HL-60 (cell line): ENCODE measurements around the gene SLC1A6.
A peak's percentile ranks its signal among the peaks of the same experiment; 100 is the strongest.

Source experiments
- DNase-seq, 2 experiments: peaks; one replicate each; pipeline ENCODE4 v3.0.0-alpha.2; 2010 to 2020; ENCODE audit warnings: low read depth in 1 of 2, low spot score in 1 of 2
- H3K27ac ChIP-seq: fragments of 250-450 bp; sonication (Bioruptor Pico); replicated peaks from 2 replicates; pipeline ENCODE4 v1.5.1; 2020; ENCODE audit warnings: mild to moderate bottlenecking, moderate library complexity
- H3K27me3 ChIP-seq: fragments of 250-450 bp; sonication (Bioruptor Pico); 2 replicates; pipeline ENCODE4 v1.5.1; 2021; ENCODE audit warnings: mild to moderate bottlenecking, moderate library complexity; ENCODE audit not compliant: insufficient read depth, poor library complexity, severe bottlenecking
- H3K4me3 ChIP-seq: replicated peaks from 2 replicates; pipeline ENCODE4 v1.5.1; 2011; ENCODE audit warnings: mild to moderate bottlenecking, control low read depth, low read length; ENCODE audit not compliant: insufficient read depth
- GABPA ChIP-seq: IDR thresholded peaks from 2 replicates; pipeline ENCODE4 v1.6.1; 2012; ENCODE audit warnings: low read depth
- POLR2AphosphoS5 ChIP-seq: IDR thresholded peaks from 2 replicates; pipeline ENCODE4 v1.6.1; 2012; ENCODE audit warnings: low read depth
- SPI1 ChIP-seq: IDR thresholded peaks from 2 replicates; pipeline ENCODE4 v1.6.1; 2012; ENCODE audit warnings: low read depth, mild to moderate bottlenecking, borderline replicate concordance
- TF ChIP-seq, protein P1 (sequence below): IDR thresholded peaks from one replicate; pipeline ENCODE4 v1.5.1; 2011; ENCODE audit warnings: low read length, control low read depth, inconsistent platforms; ENCODE audit not compliant: insufficient read depth
- TF ChIP-seq, protein P2 (sequence below): IDR thresholded peaks from 2 replicates; pipeline ENCODE4 v1.6.1; 2012; ENCODE audit warnings: low read depth; ENCODE audit not compliant: insufficient replicate concordance

The SLC1A6 gene

DNA sequence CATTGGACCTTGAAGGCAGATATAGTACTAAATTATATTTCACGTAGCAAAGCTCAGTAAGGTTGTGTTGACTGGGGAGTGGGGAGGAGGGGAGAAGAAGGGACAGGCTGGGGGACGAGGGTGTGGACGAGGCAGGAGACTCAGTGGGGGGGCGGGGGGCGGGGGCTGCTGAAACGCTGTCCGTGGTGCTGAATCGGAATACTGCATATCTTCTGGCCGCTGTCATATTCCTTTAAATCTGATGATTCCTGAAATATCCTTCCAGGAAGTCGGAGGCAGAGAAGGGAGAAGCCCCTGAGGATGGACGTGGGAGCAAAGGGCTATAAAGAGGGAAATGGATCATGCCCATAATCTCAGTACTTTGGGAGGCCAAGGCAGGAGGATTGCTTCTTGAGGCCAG is 34.9 kb upstream of the SLC1A6 start:
- TF ChIP-seq, protein P1, sequence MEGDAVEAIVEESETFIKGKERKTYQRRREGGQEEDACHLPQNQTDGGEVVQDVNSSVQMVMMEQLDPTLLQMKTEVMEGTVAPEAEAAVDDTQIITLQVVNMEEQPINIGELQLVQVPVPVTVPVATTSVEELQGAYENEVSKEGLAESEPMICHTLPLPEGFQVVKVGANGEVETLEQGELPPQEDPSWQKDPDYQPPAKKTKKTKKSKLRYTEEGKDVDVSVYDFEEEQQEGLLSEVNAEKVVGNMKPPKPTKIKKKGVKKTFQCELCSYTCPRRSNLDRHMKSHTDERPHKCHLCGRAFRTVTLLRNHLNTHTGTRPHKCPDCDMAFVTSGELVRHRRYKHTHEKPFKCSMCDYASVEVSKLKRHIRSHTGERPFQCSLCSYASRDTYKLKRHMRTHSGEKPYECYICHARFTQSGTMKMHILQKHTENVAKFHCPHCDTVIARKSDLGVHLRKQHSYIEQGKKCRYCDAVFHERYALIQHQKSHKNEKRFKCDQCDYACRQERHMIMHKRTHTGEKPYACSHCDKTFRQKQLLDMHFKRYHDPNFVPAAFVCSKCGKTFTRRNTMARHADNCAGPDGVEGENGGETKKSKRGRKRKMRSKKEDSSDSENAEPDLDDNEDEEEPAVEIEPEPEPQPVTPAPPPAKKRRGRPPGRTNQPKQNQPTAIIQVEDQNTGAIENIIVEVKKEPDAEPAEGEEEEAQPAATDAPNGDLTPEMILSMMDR = no peak
- TF ChIP-seq, protein P2, sequence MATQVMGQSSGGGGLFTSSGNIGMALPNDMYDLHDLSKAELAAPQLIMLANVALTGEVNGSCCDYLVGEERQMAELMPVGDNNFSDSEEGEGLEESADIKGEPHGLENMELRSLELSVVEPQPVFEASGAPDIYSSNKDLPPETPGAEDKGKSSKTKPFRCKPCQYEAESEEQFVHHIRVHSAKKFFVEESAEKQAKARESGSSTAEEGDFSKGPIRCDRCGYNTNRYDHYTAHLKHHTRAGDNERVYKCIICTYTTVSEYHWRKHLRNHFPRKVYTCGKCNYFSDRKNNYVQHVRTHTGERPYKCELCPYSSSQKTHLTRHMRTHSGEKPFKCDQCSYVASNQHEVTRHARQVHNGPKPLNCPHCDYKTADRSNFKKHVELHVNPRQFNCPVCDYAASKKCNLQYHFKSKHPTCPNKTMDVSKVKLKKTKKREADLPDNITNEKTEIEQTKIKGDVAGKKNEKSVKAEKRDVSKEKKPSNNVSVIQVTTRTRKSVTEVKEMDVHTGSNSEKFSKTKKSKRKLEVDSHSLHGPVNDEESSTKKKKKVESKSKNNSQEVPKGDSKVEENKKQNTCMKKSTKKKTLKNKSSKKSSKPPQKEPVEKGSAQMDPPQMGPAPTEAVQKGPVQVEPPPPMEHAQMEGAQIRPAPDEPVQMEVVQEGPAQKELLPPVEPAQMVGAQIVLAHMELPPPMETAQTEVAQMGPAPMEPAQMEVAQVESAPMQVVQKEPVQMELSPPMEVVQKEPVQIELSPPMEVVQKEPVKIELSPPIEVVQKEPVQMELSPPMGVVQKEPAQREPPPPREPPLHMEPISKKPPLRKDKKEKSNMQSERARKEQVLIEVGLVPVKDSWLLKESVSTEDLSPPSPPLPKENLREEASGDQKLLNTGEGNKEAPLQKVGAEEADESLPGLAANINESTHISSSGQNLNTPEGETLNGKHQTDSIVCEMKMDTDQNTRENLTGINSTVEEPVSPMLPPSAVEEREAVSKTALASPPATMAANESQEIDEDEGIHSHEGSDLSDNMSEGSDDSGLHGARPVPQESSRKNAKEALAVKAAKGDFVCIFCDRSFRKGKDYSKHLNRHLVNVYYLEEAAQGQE = peak; percentile 89
- Histone ChIP-seq H3K4me3 (no peak overlapping the region), H3K27ac (no peak overlapping the region), H3K27me3 (peaks cover 3% of the 10 kb centered on the region)
- DNase-seq = no peak

DNA sequence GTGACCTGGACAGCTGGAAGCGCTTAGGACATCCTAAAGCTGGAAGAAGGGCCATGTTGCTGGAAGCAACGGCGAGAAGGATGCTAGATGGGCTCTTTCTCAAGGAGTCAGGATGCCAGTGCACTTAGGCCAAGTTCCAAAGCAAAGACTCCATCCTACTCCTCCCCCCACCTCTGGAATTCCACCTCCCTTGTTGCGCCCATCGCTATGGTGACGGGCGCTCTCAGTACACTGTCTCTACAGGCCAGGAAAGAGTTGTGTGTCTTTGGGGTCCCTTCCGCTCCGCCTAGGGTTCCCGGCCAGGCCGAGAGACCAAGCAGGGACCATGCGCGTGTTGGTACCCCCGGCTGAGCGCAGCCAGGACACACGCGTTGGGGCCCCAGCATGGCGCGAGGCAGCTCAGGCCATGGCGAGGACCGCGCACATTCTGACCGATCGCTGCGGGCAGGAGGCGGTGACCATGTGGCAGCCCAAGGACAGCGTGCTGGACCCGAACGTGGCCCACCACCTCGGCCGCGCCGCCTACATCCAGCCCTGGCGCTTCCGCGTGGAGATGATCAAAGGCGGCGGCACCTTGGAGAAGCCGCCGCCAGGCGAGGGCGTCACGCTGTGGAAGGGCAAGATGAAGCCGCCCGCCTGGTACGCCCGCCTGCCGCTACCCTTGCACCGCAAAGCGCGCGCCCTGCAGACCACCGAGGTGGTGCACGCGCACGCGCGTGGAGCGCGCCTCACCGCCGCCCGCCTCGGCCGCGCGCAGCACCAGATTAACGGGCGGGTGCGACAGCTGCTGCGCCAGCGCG is 31.0 kb upstream of the SLC1A6 start:
- H3K4me3 ChIP-seq = no peak overlapping the region
- TF ChIP-seq, protein P1 = no peak
- TF ChIP-seq SPI1 = no peak
- TF ChIP-seq, protein P2 = no peak
- TF ChIP-seq GABPA = no peak
- peaks cover 3% of the 10 kb centered on the region for H3K27me3 ChIP-seq
- DNase-seq = no peak
- no peak overlapping the region for H3K27ac ChIP-seq

DNA sequence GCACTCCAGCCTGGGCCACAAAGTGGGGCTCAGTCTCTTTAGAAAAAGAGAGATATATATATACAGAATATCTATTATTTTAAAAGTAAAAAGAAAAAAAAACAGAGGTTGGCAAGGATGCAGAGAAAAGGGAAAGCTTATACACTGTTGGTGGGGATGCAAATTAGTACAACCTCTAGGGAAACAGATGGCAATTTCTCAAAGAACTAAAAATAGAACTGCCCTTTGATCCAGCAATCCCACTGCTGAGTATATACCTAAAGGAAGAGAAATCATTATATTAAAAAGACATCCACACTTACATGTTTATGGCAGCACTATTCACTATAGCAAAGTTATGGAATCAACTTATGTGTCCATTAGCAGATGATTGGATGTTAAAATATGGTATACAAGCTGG is 28.6 kb upstream of the SLC1A6 start:
- DNase-seq = no peak
- Histone ChIP-seq H3K4me3 (no peak overlapping the region), H3K27ac (no peak overlapping the region), H3K27me3 (peaks cover 3% of the 10 kb centered on the region)
- TF ChIP-seq POLR2AphosphoS5 (no peak), GABPA (no peak), SPI1 (no peak)
- TF ChIP-seq, protein P2 = no peak
- TF ChIP-seq, protein P1 = no peak
